Stimulated activated CD4-positive, alpha-beta T cell treated with anti-CD3 and anti-CD28 coated beads, TNF-alpha, amount 100 ng/mL, for 4 hours (primary cell): ENCODE measurements around the gene CIART.
"Not testable (repeated sequence)": the region's sequence is repeated elsewhere in the genome, so short reads cannot be mapped to it uniquely, and the experiment has no call there.

ENCODE experiments used
- DNase-seq, 3 experiments: peaks; one replicate each; pipeline ENCODE4 v3.0.0-alpha.2; 2020; ENCODE audit warnings: low read depth in 3 of 3

Gene CIART, protein sequence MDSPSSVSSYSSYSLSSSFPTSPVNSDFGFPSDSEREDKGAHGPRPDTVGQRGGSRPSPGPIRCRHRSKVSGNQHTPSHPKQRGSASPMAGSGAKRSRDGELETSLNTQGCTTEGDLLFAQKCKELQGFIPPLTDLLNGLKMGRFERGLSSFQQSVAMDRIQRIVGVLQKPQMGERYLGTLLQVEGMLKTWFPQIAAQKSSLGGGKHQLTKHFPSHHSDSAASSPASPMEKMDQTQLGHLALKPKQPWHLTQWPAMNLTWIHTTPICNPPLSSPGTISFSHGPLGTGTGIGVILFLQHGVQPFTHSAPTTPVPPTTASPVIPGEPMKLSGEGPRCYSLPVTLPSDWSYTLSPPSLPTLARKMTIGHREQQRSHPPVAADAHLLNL

DNA sequence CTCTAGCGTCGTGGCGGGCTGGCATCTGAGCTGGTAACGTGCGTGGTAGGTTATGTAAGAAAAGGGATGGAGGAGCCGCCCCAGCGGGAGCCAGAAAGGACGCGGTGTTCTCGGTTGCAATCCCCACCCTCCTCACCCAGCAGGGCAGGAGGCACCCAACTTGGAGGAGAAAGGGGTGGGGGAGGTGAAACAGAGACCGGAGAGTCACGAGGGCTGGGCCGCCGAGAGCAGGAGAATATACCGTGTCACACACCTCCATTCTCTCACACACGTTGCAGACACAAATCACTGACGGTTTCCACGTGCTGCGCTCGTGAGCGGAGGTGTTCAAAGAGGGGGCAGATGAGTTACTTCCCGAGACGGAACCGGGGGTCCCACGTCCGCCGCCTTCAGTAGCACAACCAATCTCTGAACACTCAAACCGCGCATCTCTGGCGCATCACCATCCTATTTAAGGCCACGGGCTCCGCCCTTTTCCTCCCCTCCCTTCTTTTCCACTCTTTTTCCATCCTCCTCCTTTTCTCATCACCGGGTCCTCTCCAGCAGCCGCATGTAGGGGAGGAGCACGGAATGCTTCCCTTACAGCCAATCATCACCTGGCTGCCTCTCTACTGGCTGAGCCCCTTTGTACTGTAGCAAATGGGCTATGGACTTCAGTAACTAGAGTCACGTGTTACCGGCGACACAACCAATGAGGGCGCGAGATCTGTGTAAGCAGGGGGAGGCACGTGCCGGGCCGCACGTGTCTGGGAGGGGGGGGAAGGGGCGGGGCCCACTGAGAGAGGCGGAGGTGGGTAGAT, at the start of gene CIART:
Gene CIART, plus strand, starts transcription at position 797 of the 800 bp plus-strand sequence. CDS start 714 bp downstream, outside the sequence.
- DNase-seq, result peak; percentile 36 to 77 (median 76)

DNA sequence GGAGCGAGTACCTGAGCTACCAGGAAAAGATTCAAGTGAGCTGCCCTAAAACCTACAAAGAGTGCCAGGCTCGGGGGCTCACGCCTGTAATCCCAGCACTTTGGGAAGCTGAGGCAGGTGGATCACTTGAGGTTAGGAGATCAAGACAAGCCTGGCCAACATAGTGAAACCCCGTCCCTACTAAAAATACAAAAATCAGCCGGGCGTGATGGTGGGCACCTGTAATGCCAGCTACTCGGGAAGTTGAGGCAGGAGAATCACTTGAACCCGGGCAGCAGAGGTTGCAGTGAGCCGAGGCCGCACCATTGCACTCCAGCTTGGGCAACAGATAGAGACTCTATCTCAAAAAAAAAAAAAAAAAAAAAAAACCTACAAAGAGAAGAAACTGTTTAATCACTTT, 49.4 kb upstream of the CIART start:
- DNase-seq, result not testable (repeated sequence)

DNA sequence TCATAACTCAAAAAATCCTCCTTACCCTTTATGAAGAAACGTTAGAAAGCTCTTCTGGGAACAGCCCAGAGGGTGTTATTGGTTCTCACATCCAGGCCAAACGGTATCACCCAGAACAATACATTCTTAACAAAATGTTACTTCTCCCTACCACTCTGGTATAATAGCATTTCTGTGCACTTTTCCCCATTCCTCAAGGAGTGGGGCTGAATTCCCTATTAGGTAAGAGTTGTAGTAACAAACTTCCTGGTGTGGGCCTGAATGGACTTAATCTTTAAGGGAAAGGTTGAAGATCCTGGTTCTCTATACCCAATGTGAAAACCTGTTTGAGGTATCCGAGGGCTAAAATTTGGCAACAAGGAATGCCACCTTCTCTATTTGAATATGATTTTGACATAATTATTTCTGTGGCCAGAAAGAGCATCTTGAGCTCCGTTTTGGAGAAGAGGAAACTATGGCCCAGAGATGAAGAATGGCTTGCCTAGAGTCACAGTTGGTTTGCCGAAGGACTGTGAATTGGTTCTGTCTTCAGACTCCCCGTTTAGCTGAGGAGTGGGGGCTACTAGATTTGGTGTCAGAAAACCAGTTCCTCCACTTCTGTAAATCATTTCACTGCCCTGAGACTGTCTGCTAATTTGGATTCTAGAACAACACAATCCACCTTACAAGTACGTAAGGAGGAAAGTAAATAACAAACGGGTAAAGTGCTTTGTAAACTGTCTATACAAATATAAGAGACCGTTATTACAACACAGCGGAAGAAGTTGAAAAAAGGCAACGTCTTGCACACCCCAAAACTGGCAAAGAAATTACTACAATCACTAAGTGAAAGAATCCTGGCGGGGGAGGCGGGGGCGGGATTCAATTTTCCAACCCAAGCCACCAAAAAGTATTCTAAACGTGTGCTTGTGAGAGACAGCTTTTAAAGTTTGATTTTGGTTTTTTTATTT, 48.7 kb upstream of the CIART start:
- DNase-seq, result peak; percentile 39 to 60 (median 58)

DNA sequence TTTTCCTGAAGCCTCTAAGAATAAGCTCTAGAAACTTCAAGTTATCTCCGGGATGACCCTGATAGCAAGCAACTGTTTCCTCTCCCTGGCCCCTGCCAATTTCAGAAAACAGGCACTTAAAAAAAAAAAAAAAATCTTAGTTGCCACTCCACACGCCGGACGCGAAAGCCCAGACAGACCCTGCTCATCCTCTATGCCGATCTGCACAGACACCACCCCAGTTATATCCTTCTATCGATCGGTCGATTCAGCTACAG, 48.1 kb upstream of the CIART start:
- DNase-seq, result no peak

DNA sequence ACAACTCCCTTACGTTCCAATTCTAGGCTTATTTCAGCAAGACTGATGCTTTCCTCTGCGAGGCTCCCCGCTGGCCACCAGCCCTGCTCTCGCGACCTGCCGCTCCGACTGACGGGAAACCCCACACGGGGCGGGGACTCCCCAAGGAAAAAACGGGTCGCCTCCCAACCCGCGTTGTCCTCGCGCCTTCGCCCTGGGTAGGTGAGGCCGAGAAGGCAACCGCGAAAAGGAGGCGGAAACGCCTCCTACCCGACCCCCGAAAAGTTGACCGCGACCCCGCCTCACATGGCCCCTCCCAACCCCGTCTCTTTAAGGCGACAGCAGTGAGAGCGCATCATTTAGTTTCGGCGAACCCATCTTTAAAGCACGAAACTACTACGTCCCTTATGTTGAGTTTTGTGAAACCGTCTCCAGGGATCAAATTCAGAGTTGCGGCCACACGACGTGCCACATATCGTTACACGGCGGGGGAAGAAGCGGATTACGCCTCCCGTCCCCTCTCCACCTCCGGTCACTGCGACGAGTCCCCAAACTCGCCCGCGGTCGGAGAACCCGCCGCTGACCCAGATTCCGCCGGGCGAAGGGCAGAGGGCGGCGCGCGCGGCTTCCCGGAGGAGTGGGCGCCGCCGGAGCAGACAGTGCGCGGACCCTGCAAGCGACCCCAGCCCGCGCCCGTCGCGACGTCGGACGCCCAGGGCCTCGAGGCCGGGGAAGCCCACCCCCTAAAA, 47.6 kb upstream of the CIART start:
- peak; percentile 74 to 78 (median 76) for DNase-seq

DNA sequence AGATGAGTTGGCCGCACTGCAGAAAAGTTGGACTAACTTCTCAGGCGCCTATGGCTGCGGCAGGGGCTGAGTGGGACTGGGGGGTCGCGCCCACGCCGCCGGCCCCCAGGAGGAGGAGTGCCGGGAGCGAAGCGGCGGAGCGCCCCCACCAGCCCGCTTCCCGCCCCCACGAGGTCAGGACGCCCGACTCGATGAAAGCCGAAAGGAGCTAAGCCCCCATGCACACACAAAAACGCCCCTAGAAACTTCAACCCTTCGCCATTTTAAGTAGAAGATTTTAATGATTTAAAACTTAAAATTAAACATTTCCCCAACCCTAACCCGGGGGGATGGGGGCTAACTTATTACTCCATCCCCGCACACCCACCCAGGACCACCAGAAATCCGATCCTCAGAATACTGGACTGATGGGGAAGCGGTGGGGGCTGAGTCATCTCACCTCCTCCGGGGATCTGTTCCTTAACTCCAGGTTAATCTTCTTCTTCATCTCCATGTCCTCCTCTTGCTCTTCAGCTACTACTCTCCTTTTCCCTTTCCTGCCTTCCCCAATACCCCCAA, 47.0 kb upstream of the CIART start:
- DNase-seq, result peak in 2 of 3 experiments; percentile 14 to 22

DNA sequence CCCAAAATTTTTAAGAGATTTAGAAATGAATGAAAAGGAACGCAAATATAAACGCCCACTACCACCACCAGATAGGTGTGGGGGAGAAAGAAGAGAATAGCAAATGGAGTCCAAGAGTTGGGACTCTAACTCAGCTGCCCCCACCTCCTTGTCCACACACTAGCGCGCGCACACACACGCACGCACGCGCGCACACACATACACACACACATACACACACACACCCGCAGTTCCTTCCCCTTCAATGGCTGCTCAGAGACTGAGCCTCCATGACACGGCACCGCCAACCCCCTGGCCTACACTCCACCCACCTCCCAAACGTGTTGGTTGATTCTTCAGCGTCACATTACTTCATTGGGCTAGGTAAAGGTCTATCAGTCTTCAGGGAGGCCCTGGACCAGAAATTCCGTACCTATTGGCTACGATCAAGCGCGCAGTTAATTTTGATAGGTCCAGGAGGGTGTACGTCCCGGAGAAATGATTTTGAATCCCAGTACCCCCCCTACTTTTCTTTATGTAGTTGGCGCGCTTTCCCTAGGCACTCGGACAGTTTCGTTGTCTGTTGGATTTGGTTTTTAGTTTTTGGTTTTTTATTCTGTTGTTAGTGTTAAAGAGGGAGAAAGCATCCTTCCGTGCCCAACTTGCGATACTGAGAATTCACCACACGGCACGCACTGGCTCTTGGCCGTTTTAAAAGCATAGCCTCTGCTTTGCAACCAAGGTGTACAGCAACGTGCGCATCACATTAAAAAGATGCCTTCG, 46.3 kb upstream of the CIART start, which contains the start of gene ANP32E:
Gene ANP32E, minus strand, starts transcription at position 261 of the 762 bp plus-strand sequence. CDS start 326 bp downstream, outside the sequence.
- DNase-seq, result peak; percentile 78 to 89 (median 83)

DNA sequence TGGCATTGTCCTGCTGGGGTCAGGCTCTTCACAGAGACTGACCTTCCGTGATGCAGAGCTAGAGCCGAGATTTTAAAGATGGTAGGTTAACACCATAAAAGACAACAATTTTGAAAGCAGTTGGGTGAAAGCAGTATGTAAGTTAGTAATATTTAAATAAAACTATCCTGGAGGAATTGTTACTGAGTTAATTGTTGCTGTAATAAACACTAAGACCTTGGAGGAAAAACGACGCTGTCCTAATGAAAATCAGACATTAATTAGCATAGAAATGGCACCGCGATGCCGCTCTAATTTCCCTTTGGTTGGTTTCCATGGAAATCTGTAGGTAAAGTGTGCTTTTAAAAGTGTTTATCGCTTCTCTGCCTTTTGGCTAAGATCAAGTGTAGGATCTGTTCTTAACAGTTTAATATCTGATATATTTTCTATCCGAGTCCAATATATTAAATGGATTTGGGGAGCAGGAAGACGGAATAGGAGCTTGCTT, 45.7 kb upstream of the CIART start:
- no peak for DNase-seq

DNA sequence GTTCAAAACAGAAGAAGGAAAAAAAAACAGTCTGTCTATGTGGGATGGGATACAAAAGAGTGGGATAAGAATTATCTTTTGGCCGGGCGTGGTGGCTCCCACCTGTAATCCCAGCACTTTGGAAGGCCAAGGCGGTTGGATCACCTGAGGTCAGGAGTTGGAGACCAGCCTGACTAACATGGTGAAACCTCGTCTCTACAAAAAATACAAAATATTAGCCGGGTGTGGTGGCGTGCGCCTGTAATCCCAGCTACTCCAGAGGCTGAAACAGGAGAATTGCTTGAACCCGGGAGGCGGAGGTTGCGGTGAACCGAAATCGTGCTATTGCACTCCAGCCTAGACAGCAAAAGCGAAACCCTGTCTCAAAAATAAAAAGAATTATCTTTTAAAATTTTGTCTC, 45.2 kb upstream of the CIART start:
- DNase-seq, result not testable (repeated sequence)

DNA sequence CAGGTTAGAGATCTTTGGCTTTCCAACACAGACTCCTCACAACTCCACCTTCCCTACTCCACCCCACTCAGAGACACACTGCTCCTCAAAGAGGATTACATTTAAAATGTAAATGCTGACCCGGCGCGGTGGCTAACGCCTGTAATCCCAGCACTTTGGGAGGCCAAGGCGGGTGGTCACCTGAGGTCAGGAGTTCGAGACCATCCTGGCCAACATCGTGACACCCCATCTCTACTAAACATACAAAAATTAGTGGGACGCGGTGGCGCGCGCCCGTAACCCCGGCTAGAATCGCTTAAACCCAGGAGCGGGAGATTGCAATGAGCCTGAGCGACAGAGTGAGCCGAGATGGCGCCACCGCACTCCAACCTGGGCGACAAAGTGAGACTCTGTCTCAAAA, 44.6 kb upstream of the CIART start:
- no peak for DNase-seq

DNA sequence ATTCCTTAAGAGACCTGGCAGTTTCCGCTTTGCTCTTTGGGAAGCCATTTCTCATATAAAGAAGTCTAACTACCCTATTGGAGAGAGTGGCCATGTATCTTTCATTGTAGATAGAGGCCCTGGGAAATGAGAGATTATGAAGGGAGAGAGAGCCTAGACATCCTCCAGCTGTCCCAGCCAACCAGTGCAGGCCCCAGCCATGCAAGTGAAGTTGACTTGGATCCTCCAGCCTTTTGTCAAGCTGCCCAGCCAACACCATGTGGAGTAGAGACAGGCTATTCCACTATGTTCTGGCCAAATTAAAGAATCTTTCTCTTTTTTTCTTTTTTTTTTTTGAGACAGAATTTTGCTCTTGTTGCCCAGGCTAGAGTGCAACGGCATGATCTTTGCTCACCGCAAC, 39.4 kb upstream of the CIART start:
- DNase-seq, result no peak

DNA sequence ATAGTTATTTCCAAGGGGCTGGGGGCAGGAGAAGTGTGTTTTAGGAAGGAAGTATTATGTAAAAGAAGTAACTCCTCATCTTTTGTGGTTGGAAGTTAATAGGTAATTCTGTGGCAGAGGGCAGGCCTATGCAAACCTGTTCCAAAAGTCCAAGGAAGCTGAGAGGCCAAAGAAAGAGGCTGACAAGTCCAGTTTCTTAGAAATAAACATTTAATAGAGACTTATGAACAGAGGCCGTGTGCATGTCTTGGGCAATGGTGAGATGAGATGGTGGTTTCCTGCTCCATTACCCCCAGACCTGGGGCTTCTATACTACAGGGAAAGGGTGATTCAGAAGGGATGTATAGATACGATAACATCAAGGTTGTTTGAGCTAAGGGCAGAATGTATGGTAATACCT, 32.4 kb upstream of the CIART start:
- no peak for DNase-seq

DNA sequence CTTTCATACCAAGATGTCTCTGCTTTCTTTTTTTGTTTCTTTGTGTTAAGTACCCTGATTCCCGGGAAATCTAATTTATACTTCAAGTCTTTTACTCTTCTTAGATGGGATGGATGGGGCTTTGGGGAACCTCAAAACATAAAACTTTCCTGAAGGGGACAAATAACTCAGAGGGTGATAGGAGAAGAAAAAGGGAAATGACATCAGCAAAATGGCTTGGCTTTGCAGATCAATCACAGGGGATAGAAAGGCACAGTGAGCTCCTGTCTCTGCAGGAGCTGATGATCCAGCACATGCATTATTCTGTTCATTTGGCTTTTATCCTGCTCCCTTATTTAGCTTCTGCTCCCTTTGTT, 26.2 kb upstream of the CIART start:
- DNase-seq, result no peak

DNA sequence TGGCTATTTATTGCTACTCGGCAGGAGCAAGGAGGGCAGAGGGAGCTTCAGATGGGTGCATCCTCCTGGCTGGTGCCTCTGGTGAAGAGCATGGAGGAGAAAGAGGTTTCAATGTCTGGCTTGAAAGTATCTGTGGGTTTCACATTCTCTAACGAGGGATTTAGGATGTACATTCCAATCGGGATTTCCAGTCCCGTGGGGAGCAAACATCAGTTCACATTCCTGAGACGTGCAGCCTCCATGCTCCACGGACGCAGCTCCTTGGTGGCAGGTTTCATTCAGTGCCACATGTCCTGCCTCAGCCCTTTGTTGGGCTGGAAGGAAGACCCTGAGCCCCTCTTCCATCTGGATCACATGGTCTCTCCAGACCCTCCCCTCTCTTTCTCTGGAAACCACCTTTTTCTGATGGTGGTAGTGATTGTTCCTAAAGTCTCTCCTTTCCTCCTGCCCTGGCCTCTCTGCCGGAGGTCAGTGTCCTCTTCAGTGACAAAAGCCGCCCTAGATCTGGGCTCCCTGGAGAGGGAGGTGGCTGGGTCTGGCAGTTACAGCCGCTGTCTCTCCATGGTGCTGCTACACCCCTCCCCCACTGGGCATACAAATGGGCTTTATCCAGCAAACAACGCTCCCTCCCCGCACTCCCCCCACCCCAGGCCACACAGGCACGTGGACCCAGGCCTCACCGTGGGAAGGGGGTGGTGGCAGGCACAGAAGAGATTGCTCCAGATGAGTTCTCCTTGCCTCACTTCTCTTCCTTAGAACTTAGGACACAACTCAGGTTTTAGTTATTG, 25.6 kb upstream of the CIART start:
- DNase-seq, result no peak

DNA sequence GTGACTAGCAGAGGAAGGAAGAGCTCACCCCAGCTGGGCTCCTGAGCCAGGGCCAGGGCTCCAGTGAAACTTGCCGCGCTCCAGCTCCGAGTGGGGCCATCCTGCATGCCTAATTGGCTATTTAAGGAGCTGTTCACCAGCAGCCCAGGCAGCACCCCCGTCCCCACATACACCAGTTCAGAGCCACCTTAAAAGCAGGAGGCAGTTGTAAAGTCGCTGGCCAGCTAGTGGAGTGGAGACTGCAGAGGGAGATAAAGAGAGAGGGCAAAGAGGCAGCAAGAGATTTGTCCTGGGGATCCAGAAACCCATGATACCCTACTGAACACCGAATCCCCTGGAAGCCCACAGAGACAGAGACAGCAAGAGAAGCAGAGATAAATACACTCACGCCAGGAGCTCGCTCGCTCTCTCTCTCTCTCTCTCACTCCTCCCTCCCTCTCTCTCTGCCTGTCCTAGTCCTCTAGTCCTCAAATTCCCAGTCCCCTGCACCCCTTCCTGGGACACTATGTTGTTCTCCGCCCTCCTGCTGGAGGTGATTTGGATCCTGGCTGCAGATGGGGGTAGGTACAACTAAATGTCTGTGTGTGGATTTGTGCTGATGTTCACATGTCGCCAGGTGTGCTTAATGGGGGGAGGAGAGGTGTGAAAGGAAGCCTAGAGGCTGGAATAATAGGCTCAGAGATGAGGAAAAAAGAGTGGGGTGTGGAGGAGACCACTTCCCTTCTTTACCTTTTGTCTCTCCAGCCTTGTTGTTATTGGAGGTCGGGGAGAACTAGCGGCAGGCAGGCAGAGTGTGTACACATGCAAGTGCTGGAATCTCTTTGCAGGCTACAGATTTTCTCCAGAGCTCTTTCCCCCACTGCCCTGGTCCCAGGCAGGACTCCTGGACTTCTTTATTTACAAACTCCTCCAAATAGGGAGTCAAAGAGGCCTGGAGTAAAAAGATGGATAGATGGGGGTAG, 24.4 kb upstream of the CIART start, which contains the start of gene CA14:
Gene CA14, plus strand, starts transcription at position 151 of the 962 bp plus-strand sequence. Its CDS starts 355 bp downstream, at position 506.
- no peak for DNase-seq

DNA sequence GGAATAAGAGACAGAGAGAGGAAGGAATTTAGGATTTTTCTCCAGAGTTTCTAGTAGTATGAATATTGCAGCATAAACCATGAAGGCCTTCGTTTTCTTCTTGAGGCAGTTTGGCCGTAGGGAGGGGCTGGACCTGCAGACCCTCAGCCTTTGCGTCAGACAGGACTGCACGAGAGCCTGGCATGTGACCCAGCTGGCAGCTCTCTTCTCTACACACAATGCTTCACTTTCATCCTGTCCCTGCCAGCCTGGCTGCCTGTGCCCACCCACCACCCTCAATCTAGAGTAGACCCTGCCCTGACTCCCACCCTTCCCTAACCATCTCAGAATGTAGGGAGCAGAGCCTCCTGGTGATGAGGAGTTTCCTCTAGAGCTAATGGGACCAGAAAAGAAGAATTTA, 23.1 kb upstream of the CIART start:
- no peak for DNase-seq

DNA sequence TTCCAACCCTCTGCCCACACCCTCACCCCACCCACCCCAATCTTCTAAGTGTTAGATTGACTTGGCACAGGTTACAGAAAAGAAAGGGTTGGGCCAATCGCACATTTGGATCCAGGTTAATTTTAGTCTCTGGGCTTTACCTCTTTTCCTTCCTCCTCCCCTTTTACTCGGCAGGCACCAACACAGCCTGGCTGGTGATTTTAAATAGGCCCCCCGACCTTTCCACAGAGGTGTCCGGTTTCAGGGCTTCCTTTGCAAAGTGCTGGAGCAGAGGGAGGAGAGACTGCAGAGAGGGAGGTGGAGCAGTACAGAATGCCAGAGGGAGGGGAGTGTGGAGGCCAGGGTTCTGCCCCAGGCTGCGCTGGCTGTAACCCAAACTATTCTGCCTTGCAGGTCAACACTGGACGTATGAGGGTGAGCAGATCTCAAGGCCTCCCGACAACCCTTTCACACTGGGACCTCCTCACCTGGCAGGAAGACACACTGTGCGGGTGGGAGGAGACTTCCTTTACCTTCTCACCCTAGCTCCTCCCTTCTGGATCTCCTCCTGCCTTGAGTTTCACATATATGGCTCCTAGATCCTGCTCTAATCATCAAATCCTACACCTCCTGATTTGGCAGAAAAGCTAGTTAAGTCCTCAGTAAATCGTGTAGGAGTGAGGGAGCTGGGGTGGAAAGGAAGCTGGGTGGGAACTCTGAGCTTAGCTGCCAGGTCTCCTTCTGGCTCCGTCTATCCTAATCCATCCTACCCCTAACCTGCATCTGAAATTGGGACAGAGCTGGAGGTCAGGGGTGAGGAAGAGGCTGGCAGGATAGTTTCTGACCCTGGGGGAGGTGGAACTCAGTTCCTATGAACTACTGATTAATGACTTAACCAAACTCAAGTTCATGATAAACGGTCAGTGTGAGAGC, 22.3 kb upstream of the CIART start:
- DNase-seq, result no peak
